ENCODE measurements around the gene WDPCP.

The WDPCP gene

GRCh38 chr2:63588385-63589147 lies at the start of gene WDPCP, which contains the start of gene MDH1:
Gene WDPCP (minus strand): TSS chr2:63588477. CDS start chr2:63588271, 206 bp downstream.
Gene MDH1 (plus strand): TSS chr2:63588963. CDS start chr2:63589044, 81 bp downstream.
- H3K27me3 ChIP-seq (ENCODE audit: control insufficient read depth, low read length), result no peaks in the 10 kb centered on the region
- peaks cover 47% of the 10 kb centered on the region for H3K4me1 ChIP-seq (ENCODE audit: control insufficient read depth, low read length)
- peak within 1 kb of the TSS; percentile 94 for H3K27ac ChIP-seq (ENCODE audit: low read depth, low read length)
- peaks cover 27% of the 10 kb centered on the region for H3K36me3 ChIP-seq (ENCODE audit: control insufficient read depth, low read length)
- peak within 1 kb of the TSS; percentile 90 for H3K4me3 ChIP-seq (ENCODE audit: low read length)
- peaks cover 84% of the 10 kb centered on the region for H3K79me2 ChIP-seq (ENCODE audit: control insufficient read depth, low read length)
- 0 out of 2 replicates have a peak, but pooled peaks cover 10% of the 10 kb centered on the region for H4K20me1 ChIP-seq (ENCODE audit: control insufficient read depth, insufficient read depth, low read depth, low read length)
- peaks cover 23% of the 10 kb centered on the region for H3F3A ChIP-seq (ENCODE audit: control insufficient read depth, insufficient read depth)
- TF ChIP-seq EZH2phosphoT487 (IDR thresholded peaks at IDR 0.05; ENCODE audit: borderline replicate concordance, low read length), result no peak
- no peak for TF ChIP-seq CTCF (IDR thresholded peaks at IDR 0.05; ENCODE audit: low read depth, low read length, poor library complexity, severe bottlenecking)
- H3K9me3 ChIP-seq (ENCODE audit: control insufficient read depth, insufficient read depth, low read length), result no peaks in the 10 kb centered on the region
- no peaks in the 10 kb centered on the region for H3K9me2 ChIP-seq (replicated peaks; ENCODE audit: control insufficient read depth, low read length)
- peak within 1 kb of the TSS; percentile 94 for H3K4me2 ChIP-seq (ENCODE audit: low read length)

GRCh38 chr2:63632382-63632781 lies 44.1 kb upstream of the WDPCP start:
- Histone ChIP-seq H3K27me3 (ENCODE audit: control insufficient read depth, low read length) (no peaks in the 10 kb centered on the region), H3F3A (ENCODE audit: control insufficient read depth, insufficient read depth) (no peaks in the 10 kb centered on the region), H3K27ac (ENCODE audit: low read depth, low read length) (no peak overlapping the region), H3K9me2 (replicated peaks; ENCODE audit: control insufficient read depth, low read length) (no peaks in the 10 kb centered on the region), H3K4me1 (ENCODE audit: control insufficient read depth, low read length) (peaks cover 3% of the 10 kb centered on the region), H3K4me2 (ENCODE audit: low read length) (no peak overlapping the region), H3K36me3 (ENCODE audit: control insufficient read depth, low read length) (no peaks in the 10 kb centered on the region), H3K4me3 (ENCODE audit: low read length) (no peak overlapping the region), H3K79me2 (ENCODE audit: control insufficient read depth, low read length) (no peaks in the 10 kb centered on the region), H4K20me1 (ENCODE audit: control insufficient read depth, insufficient read depth, low read depth, low read length) (no peaks in the 10 kb centered on the region), H3K9me3 (ENCODE audit: control insufficient read depth, insufficient read depth, low read length) (no peaks in the 10 kb centered on the region)
- TF ChIP-seq EZH2phosphoT487 (IDR thresholded peaks at IDR 0.05; ENCODE audit: borderline replicate concordance, low read length), result no peak
- TF ChIP-seq CTCF (IDR thresholded peaks at IDR 0.05; ENCODE audit: low read depth, low read length, poor library complexity, severe bottlenecking), result no peak

GRCh38 chr2:63631501-63631900 lies 43.2 kb upstream of the WDPCP start:
- TF ChIP-seq EZH2phosphoT487 (IDR thresholded peaks at IDR 0.05; ENCODE audit: borderline replicate concordance, low read length) (no peak), CTCF (IDR thresholded peaks at IDR 0.05; ENCODE audit: low read depth, low read length, poor library complexity, severe bottlenecking) (no peak)

More at GRCh38 chr2:63631501-63631900, 43.2 kb upstream of the WDPCP start:
- H3K36me3 ChIP-seq (ENCODE audit: control insufficient read depth, low read length), result no peaks in the 10 kb centered on the region
- no peaks in the 10 kb centered on the region for H3F3A ChIP-seq (ENCODE audit: control insufficient read depth, insufficient read depth)
- H3K79me2 ChIP-seq (ENCODE audit: control insufficient read depth, low read length), result no peaks in the 10 kb centered on the region
- H4K20me1 ChIP-seq (ENCODE audit: control insufficient read depth, insufficient read depth, low read depth, low read length), result no peaks in the 10 kb centered on the region
- no peaks in the 10 kb centered on the region for H3K9me3 ChIP-seq (ENCODE audit: control insufficient read depth, insufficient read depth, low read length)
- H3K27me3 ChIP-seq (ENCODE audit: control insufficient read depth, low read length), result no peaks in the 10 kb centered on the region
- H3K4me2 ChIP-seq (ENCODE audit: low read length), result no peak overlapping the region
- no peak overlapping the region for H3K27ac ChIP-seq (ENCODE audit: low read depth, low read length)
- H3K4me3 ChIP-seq (ENCODE audit: low read length), result no peak overlapping the region
- H3K9me2 ChIP-seq (replicated peaks; ENCODE audit: control insufficient read depth, low read length), result no peaks in the 10 kb centered on the region
- no peaks in the 10 kb centered on the region for H3K4me1 ChIP-seq (ENCODE audit: control insufficient read depth, low read length)
